ENCODE data around the gene F11R. TPM values are rescaled to one million over a fixed set of nuclear protein-coding genes. Genes with fewer than 3 reads are reported as not detected.
A peak's percentile ranks its signal among the peaks of the same experiment; 100 is the strongest.

F11R gene
- total and polyA plus RNA-seq, 2 of the 13 experiments (the other 11 are each of a cell fraction or from before 2014, with no cell fraction given): 95.8 to 105 TPM

GRCh38 chr1:161038523-161039153 is 17.7 kb upstream of the F11R start, which contains the start of gene TSTD1:
Gene TSTD1, minus strand, starts transcription at chr1:161038964. Its CDS starts 75 bp downstream, at chr1:161038889.
- H3K36me3 ChIP-seq (replicated peaks in 1 of 2; ENCODE audit: control insufficient read depth in 1 of 2, insufficient read depth in 2 of 2, low read length in 2 of 2): peaks cover 13 to 39% of the 10 kb centered on the region in 2 experiments
- no peaks in the 10 kb centered on the region for H4K20me1 ChIP-seq (ENCODE audit: insufficient read depth, low read length)
- in situ Hi-C loops (cut with HindIII; ENCODE audit: extremely low pct_ligation_motif_present, low pct_unique_long_range_greater_than_20kb): no loop called here
- H3K4me3 ChIP-seq (replicated peaks in 1 of 3; ENCODE audit: insufficient read depth in 1 of 3, low read depth in 2 of 3, low read length in 3 of 3): no peak within 1 kb of the TSS
- DNase-seq (ENCODE audit: low spot score): no peak
- H3K27ac ChIP-seq (ENCODE audit: extremely low read length, insufficient read depth, low read length): no peak within 1 kb of the TSS
- no peaks in the 10 kb centered on the region for H3K79me2 ChIP-seq (ENCODE audit: insufficient read depth, low read length)
- no peak within 1 kb of the TSS for H2AFZ ChIP-seq (ENCODE audit: low read length)
- ChIA-PET POLR2A (no interaction called here), CTCF (ENCODE audit: low intra/inter-chr PET ratio, low total read pairs) (no interaction called here)
- peaks cover 16% of the 10 kb centered on the region for H3K4me1 ChIP-seq (ENCODE audit: insufficient read depth, low read length)
- BruUV-seq (replicated peaks): no TSS peak
- no peak for ATAC-seq
- no peak within 1 kb of the TSS for H3K4me2 ChIP-seq (ENCODE audit: low read depth, low read length)
- H3K9ac ChIP-seq (ENCODE audit: insufficient read depth, low read depth, low read length): no peak within 1 kb of the TSS
- H3K27me3 ChIP-seq (ENCODE audit: control insufficient read depth in 1 of 2, insufficient read depth in 2 of 2, low read length in 2 of 2): no peaks in the 10 kb centered on the region
- 96% methylated on average over 50 of the region's 54 CpGs for WGBS (ENCODE audit: low lambda C conversion rate)
- intact Hi-C loops (cut with micrococcal nuclease; ENCODE audit: unreplicated experiment): no loop called here
- no peak for FAIRE-seq
- no peaks in the 10 kb centered on the region for H3K9me3 ChIP-seq (ENCODE audit: low read length)
- TF ChIP-seq RBFOX2 (IDR thresholded peaks at IDR 0.05; ENCODE audit: low read depth, low read length) (peak; percentile 64; the same call in 1 of the 2 replicates), ZFY (CRISPR knock-in tag; IDR thresholded peaks at IDR 0.05) (no peak), AGO2 (optimal IDR thresholded peaks at IDR 0.05; ENCODE audit: low read depth, low read length) (peak; percentile 86)

DNA sequence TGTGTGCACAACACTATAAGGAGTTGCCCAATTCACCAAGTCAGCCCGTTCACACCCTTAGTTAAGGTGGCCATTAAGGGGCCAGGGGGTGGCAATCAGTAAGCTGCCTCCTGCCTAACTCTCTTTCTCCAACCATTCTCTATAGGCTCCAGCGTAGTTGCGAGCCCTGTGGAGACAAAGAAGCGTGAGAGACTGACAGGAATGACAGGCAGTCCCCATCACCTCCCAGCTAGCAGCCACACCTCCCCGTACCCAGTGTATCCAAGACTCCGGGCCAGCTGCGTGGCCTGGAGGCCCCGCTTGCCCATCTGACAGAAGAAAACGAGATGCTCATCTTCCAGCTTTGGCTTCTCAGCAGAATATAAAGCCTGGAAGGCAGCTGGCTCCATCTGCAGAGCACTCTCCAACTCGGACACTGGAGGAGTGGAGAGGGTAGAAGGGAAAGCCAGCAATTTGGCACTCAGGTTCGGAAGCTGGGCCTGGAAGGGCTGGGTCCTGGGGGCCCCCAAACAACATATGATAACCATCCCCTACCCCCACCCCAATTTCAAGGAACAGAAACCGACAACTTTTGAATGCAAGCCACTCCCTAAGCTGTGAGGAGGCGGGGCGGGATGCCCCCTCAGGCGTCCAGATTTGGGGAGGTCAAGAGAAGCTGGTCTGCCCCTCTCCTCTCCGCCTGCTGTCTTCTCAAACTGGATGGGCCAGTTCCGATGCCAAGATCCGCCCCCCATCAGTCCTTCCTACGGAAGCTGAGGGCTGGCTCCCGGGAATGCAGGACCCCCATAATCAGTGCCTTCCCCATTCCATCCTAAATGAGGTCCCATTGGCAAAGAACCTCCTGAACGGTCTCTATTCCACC is 16.9 kb upstream of the F11R start:
- H3K9ac ChIP-seq (ENCODE audit: insufficient read depth, low read depth, low read length): no peak overlapping the region
- no peak overlapping the region for H3K27ac ChIP-seq (ENCODE audit: extremely low read length, insufficient read depth, low read length)
- H3K27me3 ChIP-seq (ENCODE audit: control insufficient read depth in 1 of 2, insufficient read depth in 2 of 2, low read length in 2 of 2): no peaks in the 10 kb centered on the region
- FAIRE-seq (no peak), ATAC-seq (no peak), DNase-seq (ENCODE audit: low spot score) (no peak)
- H4K20me1 ChIP-seq (ENCODE audit: insufficient read depth, low read length): no peaks in the 10 kb centered on the region
- intact Hi-C loops (cut with micrococcal nuclease; ENCODE audit: unreplicated experiment) (no loop called here), in situ Hi-C loops (cut with HindIII; ENCODE audit: extremely low pct_ligation_motif_present, low pct_unique_long_range_greater_than_20kb) (no loop called here)
- H3K36me3 ChIP-seq (replicated peaks in 1 of 2; ENCODE audit: control insufficient read depth in 1 of 2, insufficient read depth in 2 of 2, low read length in 2 of 2): peaks cover 13 to 35% of the 10 kb centered on the region in 2 experiments
- H2AFZ ChIP-seq (ENCODE audit: low read length): no peak overlapping the region
- H3K9me3 ChIP-seq (ENCODE audit: low read length): no peaks in the 10 kb centered on the region
- no TSS peak for BruUV-seq (replicated peaks)
- H3K4me3 ChIP-seq (replicated peaks in 1 of 3; ENCODE audit: insufficient read depth in 1 of 3, low read depth in 2 of 3, low read length in 3 of 3): no peak overlapping the region
- ChIA-PET POLR2A (no interaction called here), CTCF (ENCODE audit: low intra/inter-chr PET ratio, low total read pairs) (no interaction called here)
- 95% methylated on average over 18 of the region's 21 CpGs for WGBS (ENCODE audit: low lambda C conversion rate)
- H3K4me2 ChIP-seq (ENCODE audit: low read depth, low read length): no peak overlapping the region
- peaks cover 21% of the 10 kb centered on the region for H3K4me1 ChIP-seq (ENCODE audit: insufficient read depth, low read length)
- TF ChIP-seq TCF7L2 (IDR thresholded peaks at IDR 0.05; ENCODE audit: low read depth, low read length): no peak
- TF ChIP-seq POLR2G (IDR thresholded peaks at IDR 0.05; ENCODE audit: low read depth, low read length): peak; percentile 16; the same call in 1 of the 2 replicates
- no peaks in the 10 kb centered on the region for H3K79me2 ChIP-seq (ENCODE audit: insufficient read depth, low read length)

All from HepG2 (cell line).